WTC11 (cell line): ENCODE results near the gene VASN.

Source experiments
- CREB1 ChIP-seq: sonication (generic); formaldehyde crosslinking; IDR thresholded peaks from 2 replicates; pipeline ENCODE4 v1.8.0; 2023; ENCODE audit warnings: mild to moderate bottlenecking, missing genetic modification reagents
- CTCF ChIP-seq: fragments of 200-600 bp; IDR thresholded peaks from 2 replicates; pipeline ENCODE4 v1.8.0; 2022; ENCODE audit warnings: antibody characterized with exemption
- MAX ChIP-seq: sonication (generic); formaldehyde crosslinking; IDR thresholded peaks from 2 replicates; pipeline ENCODE4 v1.8.0; 2022; ENCODE audit warnings: mild to moderate bottlenecking, missing genetic modification reagents
- NFYB ChIP-seq: sonication (generic); formaldehyde crosslinking; conservative IDR thresholded peaks from 2 replicates; pipeline ENCODE4 v1.8.0; 2022; ENCODE audit warnings: low read depth, missing genetic modification reagents
- NR3C1 ChIP-seq: sonication (generic); formaldehyde crosslinking; conservative IDR thresholded peaks from 2 replicates; pipeline ENCODE4 v1.8.1; 2023; ENCODE audit warnings: low read depth, mild to moderate bottlenecking, missing genetic modification reagents
- SP1 ChIP-seq: sonication (generic); formaldehyde crosslinking; conservative IDR thresholded peaks from 2 replicates; pipeline ENCODE4 v1.8.1; 2022; ENCODE audit warnings: missing genetic modification reagents
- TCF7 ChIP-seq: sonication (generic); formaldehyde crosslinking; IDR thresholded peaks from 2 replicates; pipeline ENCODE4 v1.8.0; 2022; ENCODE audit warnings: mild to moderate bottlenecking, low read depth, missing genetic modification reagents, moderate library complexity
- ZNF121 ChIP-seq: sonication (generic); formaldehyde crosslinking; IDR thresholded peaks from 2 replicates; pipeline ENCODE4 v1.8.0; 2023; ENCODE audit warnings: missing genetic modification reagents
- TF ChIP-seq, protein P1 (sequence below): fragments of 250-450 bp; sonication (Bioruptor Pico); IDR thresholded peaks from 2 replicates; pipeline ENCODE4 v1.8.0; 2021; ENCODE audit warnings: mild to moderate bottlenecking

- TF ChIP-seq CTCF: no peak
- no peak for TF ChIP-seq MAX (CRISPR knock-in tag)
- TF ChIP-seq SP1 (CRISPR knock-in tag): no peak
- TF ChIP-seq CREB1: no peak
- no peak for TF ChIP-seq TCF7
- TF ChIP-seq ZNF121 (CRISPR knock-in tag): no peak
- TF ChIP-seq, protein P1, sequence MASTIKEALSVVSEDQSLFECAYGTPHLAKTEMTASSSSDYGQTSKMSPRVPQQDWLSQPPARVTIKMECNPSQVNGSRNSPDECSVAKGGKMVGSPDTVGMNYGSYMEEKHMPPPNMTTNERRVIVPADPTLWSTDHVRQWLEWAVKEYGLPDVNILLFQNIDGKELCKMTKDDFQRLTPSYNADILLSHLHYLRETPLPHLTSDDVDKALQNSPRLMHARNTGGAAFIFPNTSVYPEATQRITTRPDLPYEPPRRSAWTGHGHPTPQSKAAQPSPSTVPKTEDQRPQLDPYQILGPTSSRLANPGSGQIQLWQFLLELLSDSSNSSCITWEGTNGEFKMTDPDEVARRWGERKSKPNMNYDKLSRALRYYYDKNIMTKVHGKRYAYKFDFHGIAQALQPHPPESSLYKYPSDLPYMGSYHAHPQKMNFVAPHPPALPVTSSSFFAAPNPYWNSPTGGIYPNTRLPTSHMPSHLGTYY (CRISPR knock-in tag): no peak
- TF ChIP-seq NR3C1 (CRISPR knock-in tag): no peak
- no peak for TF ChIP-seq NFYB (CRISPR knock-in tag)
These were observed 5.4 kb downstream of the VASN start for GRCh38 chr16:4376893-4377572.
